ENCODE results near the gene HCRTR1. TPM values are rescaled to one million over a fixed set of nuclear protein-coding genes. Genes with fewer than 3 reads are reported as not detected.

HCRTR1 gene
- total and polyA plus RNA-seq, 10 of the 15 experiments (the other 5 are each of a cell fraction or from before 2014, with no cell fraction given), result not detected

GRCh38 chr1:31661856-31662255 is 44.4 kb downstream of the HCRTR1 start:
- no peak overlapping the region for H3K4me2 ChIP-seq (ENCODE audit: control insufficient read depth, insufficient read depth)
- intact Hi-C loops (cut with micrococcal nuclease; ENCODE audit: unreplicated experiment) (loop anchor here (5.0 to 10.0 kb wide), 3 partner anchors 300 to 403 kb away; no protein-coding TSS in a partner anchor), in situ Hi-C loops (cut with MboI) (no loop called here)
- POLR2A ChIA-PET, result interaction anchor here (1.3 kb wide), 1 partner anchor 11 kb away, joined by 3 read pairs; no protein-coding TSS in a partner anchor
- H3K36me3 ChIP-seq (ENCODE audit: control insufficient read depth in 2 of 2, insufficient read depth in 2 of 2, low read length in 1 of 2), result no peaks in the 10 kb centered on the region
- DNase-seq (ENCODE audit: low read depth, low spot score) (no peak), ATAC-seq (no peak), FAIRE-seq (no peak)
- no peak for TF ChIP-seq SKIL (IDR thresholded peaks at IDR 0.05; ENCODE audit: low read depth, poor library complexity, severe bottlenecking)
- TF ChIP-seq ZNF384 (IDR thresholded peaks at IDR 0.05; ENCODE audit: borderline replicate concordance, low read depth, low read length), result no peak
- TF ChIP-seq CHD2 (IDR thresholded peaks at IDR 0.05; ENCODE audit: borderline replicate concordance, low read depth, low read length), result no peak
- no peak for TF ChIP-seq IKZF2 (IDR thresholded peaks at IDR 0.05)
- no peak for TF ChIP-seq ZNF274 (IDR thresholded peaks at IDR 0.05; ENCODE audit: insufficient read depth, insufficient read length)
- no peak for TF ChIP-seq E2F8 (IDR thresholded peaks at IDR 0.05; ENCODE audit: low read depth, partially characterized antibody)
- no peak for TF ChIP-seq PBX3 (IDR thresholded peaks at IDR 0.05; ENCODE audit: insufficient replicate concordance, low read depth, low read length)
- TF ChIP-seq MAX (IDR thresholded peaks at IDR 0.05; ENCODE audit: low read depth, low read length), result no peak
- TF ChIP-seq CBFB (IDR thresholded peaks at IDR 0.05; ENCODE audit: low read depth), result no peak
- TF ChIP-seq ATF3 (IDR thresholded peaks at IDR 0.05; ENCODE audit: borderline replicate concordance, extremely low read depth, low read depth, low read length), result no peak
- H3K9ac ChIP-seq (ENCODE audit: control insufficient read depth, insufficient read depth, low read length), result no peak overlapping the region
- no peaks in the 10 kb centered on the region for H4K20me1 ChIP-seq (ENCODE audit: control insufficient read depth, insufficient read depth)
- no TSS peak for BruUV-seq (replicated peaks)
- no peaks in the 10 kb centered on the region for H3K4me1 ChIP-seq (ENCODE audit: control insufficient read depth, insufficient read depth, low read length)
- no peak overlapping the region for H2AFZ ChIP-seq (ENCODE audit: control insufficient read depth, low read depth, low read length)
- H3K4me3 ChIP-seq, result no peak overlapping the region
- no peak overlapping the region for H3K27ac ChIP-seq (ENCODE audit: control insufficient read depth, insufficient read depth)
- CTCF ChIA-PET, result interaction anchor here (0.6 to 7.0 kb wide), 14 partner anchors 19 to 481 kb away, joined by 3 to 90 read pairs (median 4); no protein-coding TSS in a partner anchor
- 40% methylated on average over 6 of the region's 6 CpGs for WGBS (ENCODE audit: insufficient coverage, insufficient replicate concordance, low lambda C conversion rate, missing lambda C conversion rate)
- H3K27me3 ChIP-seq (replicated peaks in 1 of 2; ENCODE audit: control insufficient read depth in 2 of 2, insufficient read depth in 2 of 2, low read length in 1 of 2), result no peaks in the 10 kb centered on the region; a peak in 1 of 4 replicates
- SMC1A ChIA-PET (ENCODE audit: uncharacterized antibody, unreplicated experiment), result interaction anchor here (0.7 to 1.5 kb wide), 9 partner anchors 8 to 303 kb away, joined by 3 to 6 read pairs (median 3); no protein-coding TSS in a partner anchor
- H3K9me3 ChIP-seq (replicated peaks; ENCODE audit: control insufficient read depth, insufficient read depth, low read length), result no peaks in the 10 kb centered on the region
- H3K79me2 ChIP-seq (ENCODE audit: control insufficient read depth, insufficient read depth, low read length), result no peaks in the 10 kb centered on the region
- RAD21 ChIA-PET (ENCODE audit: unreplicated experiment), result interaction anchor here (1.9 to 2.1 kb wide), 2 partner anchors 43 to 127 kb away, joined by 8 to 12 read pairs; partner anchors contain the start of gene COL16A1
